Activated CD4-positive, CD25-positive, alpha-beta regulatory T cell (primary cell): ENCODE measurements around the gene CNTNAP1.

Experiments
- DNase-seq, 4 experiments: peaks; one replicate each; lab custom pipeline; 2025; lab: John Stamatoyannopoulos, UW

The CNTNAP1 gene

DNA sequence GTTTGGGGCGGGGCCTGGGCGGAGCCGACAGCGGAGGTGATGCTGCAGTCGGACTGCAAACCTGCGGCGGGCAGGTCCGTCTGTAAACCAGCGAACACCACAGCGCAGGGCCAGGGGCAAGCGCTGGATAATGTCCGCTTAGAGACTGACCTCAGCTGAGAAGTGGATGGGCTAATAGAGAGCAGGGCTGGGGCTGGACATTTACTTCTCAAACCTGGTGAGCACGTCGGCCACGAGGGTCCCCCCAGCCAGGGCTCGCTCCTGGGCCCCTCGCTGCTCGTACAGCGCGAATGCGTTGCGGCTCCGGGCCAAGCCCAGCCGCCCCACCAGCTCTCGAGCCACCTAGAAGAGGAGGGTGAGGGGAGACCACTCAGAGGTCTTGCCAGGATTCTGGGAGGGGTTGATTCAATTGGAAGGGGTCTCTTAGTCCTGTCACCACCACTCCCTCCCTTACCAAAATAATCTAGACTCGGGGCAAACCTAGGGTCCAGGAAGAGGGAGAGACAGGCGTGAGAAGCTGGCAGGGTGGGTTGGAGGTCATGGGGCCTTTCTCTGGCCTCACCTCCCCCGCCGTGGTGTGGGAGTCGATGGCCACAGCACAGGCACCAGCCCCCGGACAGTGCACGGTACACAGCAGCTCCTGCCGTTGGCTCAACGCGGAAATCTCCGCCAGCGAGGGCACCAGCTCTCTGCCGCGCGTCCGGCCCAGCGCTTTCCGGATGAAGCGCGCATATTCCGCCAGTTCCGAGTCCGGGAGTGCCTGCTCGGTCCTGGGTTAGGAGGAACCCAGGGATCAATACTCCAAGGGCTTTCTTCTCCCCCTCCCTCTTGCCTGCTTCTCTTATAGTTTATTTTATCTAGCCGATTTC lies 11.3 kb upstream of the CNTNAP1 start:
- DNase-seq, result no peak

- no peak for DNase-seq
These were observed 10.3 kb upstream of the CNTNAP1 start for GRCh38 chr17:42672038-42672437.

- no peak for DNase-seq
These were observed 9.0 kb upstream of the CNTNAP1 start for GRCh38 chr17:42673266-42673884.

DNA sequence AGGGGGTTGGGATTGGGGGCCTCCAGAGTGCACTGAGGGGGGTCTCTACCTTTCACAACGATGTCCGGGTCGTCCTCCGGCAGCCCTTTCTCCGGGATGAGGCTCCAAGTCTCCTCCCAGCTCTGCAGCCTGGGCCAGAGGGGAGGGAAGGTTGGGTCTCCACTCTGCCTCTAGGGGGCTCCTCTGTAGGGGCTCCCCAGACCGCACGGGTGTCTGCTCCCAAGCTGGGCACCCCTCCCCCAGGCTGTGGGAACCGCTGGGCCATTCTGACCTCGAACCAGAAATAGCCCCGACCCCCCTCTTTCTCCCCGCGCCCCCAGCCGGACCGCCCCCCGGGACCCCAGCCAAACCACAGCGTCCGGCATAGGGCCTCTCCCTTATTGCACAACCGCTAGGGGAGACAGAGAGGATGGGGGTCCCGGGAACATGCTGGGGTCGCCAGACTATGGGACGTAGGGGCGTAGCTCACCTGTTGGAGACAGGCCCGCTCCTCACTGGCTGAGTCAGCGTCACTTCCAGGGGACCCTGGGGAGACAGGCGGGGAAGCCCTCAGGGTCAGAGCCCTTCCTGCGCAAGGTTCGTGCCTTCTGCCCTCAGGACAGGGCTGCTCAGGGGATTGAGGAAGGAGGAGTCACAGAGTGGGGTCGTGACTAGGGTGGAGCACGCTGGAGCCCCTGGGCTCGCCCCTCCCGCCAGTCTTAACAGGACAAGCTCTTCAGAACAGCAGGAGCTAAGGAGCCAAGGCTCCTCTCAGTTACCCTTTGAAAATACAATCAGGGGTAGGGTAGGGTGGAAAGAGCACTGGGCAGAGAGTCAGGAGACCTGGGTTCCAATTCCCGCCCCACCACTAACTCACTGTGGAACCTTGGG lies 8.2 kb upstream of the CNTNAP1 start:
- DNase-seq, result no peak

- DNase-seq, result no peak
These were observed 7.5 kb upstream of the CNTNAP1 start for GRCh38 chr17:42674755-42675347.

DNA sequence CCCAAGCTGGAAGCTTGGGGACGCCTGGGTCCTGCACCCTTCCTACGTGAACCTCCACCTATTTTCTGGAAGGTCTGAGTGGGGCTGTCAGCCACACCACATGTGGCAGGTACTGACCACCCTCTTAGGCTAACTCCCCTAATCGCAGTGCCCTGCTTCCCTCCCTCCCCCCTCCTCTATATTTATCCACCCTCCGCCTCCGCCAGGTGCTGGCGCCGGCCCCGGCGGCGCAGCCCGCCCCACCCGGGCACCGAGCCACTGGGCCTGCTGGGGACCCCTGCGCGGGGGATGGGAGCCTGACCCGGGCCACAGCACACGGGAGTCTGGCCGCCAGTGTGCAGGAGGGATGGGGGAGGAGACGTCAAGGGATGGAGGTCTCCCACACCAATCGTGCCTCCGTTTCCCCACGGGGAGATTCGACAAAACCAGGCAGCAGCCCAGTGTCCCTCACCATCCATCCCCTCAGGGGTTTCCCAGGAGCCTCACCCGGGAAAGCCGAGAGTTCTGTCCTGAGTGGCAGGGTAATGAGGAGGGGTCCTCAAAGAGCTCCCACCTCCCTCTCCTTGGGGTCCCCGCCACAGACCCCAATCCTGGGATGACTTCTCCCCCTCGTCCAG lies 6.9 kb upstream of the CNTNAP1 start:
- no peak for DNase-seq

DNA sequence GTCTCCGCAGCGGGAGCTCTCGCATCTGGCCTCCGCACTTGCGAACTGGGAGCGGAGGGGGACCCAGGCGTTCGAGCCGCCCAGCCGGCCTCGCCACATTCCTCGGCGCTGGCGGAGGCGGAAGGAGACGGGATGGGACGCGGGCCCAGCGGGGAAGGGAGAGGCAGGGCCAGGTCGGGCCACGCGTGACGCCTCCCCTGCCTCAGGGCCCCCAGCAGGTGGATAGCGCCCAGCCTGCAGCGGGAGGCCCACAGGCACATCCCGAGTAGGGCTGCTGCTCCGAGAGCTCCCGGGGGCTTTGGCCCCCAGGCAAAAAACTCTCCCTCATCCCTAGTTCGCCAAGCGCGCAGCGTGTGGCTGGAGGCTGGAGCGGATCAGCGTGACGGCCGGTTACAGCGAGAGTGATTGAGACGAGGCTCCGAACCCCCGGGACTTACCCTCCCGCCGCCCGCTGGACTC lies 6.3 kb upstream of the CNTNAP1 start:
- DNase-seq, result no peak

GRCh38 chr17:42676424-42677011 lies 5.8 kb upstream of the CNTNAP1 start, which contains the start of gene PLEKHH3:
PLEKHH3 (minus strand) TSS chr17:42676994; CDS start chr17:42676563, 431 bp downstream.
- no peak for DNase-seq

- DNase-seq, result peak; percentile 90 to 97 (median 94)
These were observed 5.1 kb upstream of the CNTNAP1 start for GRCh38 chr17:42677012-42677857.

DNA sequence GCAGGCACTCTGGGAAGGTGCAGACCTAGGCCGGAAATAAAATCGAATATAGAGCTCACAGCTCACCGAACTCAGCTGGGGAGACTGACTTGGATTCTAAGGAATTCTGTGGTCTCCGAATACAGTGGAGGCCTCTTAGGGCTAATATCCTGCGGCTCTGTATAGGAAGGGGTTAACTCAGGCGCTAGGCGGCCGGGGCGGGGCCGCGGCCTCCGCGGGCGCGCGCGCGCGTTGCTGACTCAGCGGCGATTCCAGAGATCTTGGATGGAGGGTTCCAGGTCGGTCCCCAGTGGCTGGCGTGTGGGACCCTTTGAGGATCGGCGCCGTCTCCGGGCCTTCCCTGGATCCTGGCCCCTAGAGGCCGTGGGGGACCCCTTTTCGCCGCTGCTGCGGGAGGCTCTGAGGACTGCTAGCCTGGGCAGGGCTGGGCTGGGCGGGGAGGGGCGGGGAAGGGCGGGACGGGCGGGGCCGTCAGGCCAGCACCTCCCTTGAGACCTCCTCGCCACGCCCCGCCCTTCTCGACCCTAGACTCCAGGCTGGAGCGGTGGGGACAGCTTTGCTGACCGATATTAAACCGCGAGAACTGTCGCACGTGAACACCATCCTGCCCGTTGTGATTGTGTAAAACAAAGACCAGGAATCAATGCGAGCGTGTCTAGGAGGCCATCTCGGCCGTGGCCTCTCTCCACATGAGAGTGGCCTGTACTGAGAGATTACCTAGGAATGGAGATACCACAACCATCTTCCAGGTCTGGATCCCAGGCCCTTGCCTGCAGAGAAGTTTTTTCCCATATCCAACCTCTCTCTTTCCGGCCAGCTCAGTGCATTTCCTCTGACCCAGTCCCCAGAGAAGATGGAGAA lies 4.2 kb upstream of the CNTNAP1 start:
- peak; percentile 44 to 52 (median 47) for DNase-seq

- no peak for DNase-seq
These were observed 3.3 kb upstream of the CNTNAP1 start for GRCh38 chr17:42678951-42679491.

GRCh38 chr17:42679492-42680330 lies 2.6 kb upstream of the CNTNAP1 start:
- peak; percentile 32 to 62 (median 54) for DNase-seq

- no peak for DNase-seq
These were observed 2.0 kb upstream of the CNTNAP1 start for GRCh38 chr17:42680331-42680808.

DNA sequence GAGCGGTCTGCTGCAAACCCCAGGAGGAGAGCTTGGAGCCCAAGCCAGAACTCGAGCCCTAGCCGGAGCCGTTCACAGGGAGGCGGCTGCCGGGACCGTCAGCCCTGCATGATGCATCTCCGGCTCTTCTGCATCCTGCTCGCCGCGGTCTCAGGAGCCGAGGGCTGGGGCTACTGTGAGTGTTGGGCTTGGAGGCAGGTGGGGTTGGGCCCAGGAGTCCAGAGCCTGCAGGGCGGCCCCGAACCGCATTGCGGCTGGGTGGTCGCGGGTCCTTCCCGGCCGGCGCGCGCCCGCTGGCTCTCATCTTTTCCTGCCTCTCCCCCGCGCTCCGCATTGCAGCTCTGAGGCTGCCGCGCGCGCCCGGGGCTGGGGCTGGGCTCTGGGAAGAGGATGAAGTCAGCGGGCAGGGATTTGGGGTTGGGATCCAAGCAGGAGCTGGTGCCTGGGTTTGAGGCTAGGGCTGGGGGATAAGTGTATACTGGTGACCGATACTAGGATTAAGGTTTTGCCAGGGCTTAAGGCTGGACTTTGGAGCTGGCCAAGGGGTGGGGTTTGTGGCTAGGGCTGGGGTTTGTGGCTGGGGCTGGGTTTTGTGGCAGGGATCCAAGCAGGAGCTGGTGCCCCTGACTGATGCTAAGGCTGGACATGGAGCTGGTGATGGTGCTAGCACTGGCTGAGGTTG lies 532 bp downstream of the CNTNAP1 start:
- no peak for DNase-seq

- no peak for DNase-seq
These were observed 1.2 kb downstream of the CNTNAP1 start for GRCh38 chr17:42683407-42684034.

DNA sequence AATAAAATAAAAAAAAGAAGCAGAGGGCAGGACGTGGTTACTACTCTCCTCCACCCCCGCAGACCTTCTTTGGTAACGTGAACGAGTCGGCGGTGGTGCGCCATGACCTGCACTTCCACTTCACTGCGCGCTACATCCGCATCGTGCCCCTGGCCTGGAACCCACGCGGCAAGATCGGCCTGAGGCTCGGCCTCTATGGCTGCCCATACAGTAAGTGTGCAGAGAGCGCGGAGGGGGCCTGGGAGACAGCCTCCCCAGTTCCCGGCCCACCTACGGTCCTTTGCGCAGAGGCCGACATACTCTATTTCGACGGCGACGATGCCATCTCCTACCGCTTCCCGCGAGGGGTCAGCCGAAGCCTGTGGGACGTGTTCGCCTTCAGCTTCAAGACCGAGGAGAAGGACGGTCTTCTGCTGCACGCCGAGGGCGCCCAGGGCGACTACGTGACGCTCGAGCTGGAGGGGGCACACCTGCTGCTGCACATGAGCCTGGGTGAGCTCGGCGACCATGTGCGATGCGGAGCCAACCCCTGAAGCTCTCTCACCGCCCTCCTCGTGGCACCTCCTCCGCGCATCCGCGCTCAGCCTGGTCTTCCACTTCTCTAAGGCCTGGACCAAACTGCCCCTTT lies 2.7 kb downstream of the CNTNAP1 start:
- no peak for DNase-seq
